ENCODE data around the gene AQP10. TPM values are rescaled to one million over a fixed set of nuclear protein-coding genes. Genes with fewer than 3 reads are reported as not detected.
"Not testable (repeated sequence)": the region's sequence is repeated elsewhere in the genome, so short reads cannot be mapped to it uniquely, and the experiment has no call there.

Gene AQP10
- total and polyA plus RNA-seq, 2 experiments from 2014 or later = 4.8 to 20.6 TPM

DNA sequence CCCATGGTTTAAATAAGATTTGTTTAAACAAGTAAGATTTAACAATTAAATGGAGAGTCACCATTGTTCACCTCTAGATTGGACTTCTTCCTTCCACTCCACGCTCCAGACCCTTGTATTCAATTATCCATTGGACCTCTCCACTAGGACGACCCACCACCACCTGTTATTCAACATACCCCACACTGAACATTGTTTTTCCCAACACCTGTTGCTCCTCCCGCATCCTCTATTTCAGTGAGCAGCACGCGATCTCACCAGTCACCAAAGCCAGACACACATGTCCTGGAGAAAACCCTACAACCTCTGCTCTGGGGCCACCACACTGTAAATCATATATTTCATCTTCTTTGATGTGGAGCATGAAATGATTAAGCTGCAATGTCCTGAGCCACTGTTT is 33.1 kb downstream of the AQP10 start:
- TF ChIP-seq CTCF (IDR thresholded peaks at IDR 0.05; ENCODE audit: low read depth, low read length) = no peak
- H3K36me3 ChIP-seq = peaks cover under 1% of the 10 kb centered on the region
- no peaks in the 10 kb centered on the region for H3K9me3 ChIP-seq (ENCODE audit: low read depth)
- no peak for DNase-seq (ENCODE audit: low read depth in 1 of 2, low spot score in 1 of 2)
- H3K27me3 ChIP-seq = no peaks in the 10 kb centered on the region
- no peak overlapping the region for H3K4me3 ChIP-seq
- peak overlapping the region; percentile 52 for H3K27ac ChIP-seq
- peaks cover 40% of the 10 kb centered on the region for H3K4me1 ChIP-seq (ENCODE audit: low read depth)

- no peak overlapping the region for H3K27ac ChIP-seq
- no peak overlapping the region for H3K4me3 ChIP-seq
- peaks cover 31% of the 10 kb centered on the region for H3K4me1 ChIP-seq (ENCODE audit: low read depth)
- H3K36me3 ChIP-seq = no peaks in the 10 kb centered on the region
- H3K9me3 ChIP-seq (ENCODE audit: low read depth) = no peaks in the 10 kb centered on the region
- H3K27me3 ChIP-seq = no peaks in the 10 kb centered on the region
- DNase-seq (ENCODE audit: low read depth in 1 of 2, low spot score in 1 of 2) = no peak
- no peak for TF ChIP-seq CTCF (IDR thresholded peaks at IDR 0.05; ENCODE audit: low read depth, low read length)
These were observed 37.6 kb downstream of the AQP10 start for GRCh38 chr1:154358519-154358918.

DNA sequence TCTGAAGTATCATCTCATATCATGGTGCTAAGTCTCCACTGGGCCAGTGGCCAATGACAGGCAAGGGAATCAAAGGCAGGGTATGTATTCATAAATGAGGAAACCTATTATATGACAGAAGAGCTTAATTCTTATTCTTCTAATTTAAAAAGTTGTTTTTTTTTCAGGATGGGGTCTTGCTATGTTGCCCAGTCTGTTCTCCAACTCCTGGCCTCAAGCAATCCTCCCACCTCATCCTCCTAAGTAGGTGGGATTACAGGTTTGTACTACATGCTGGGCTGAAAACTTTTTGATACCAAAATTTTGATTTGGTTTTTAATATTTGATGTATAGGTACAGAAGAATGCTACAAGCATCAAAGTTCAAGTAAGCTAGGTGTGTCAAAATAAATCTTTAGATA is 39.4 kb downstream of the AQP10 start:
- Histone ChIP-seq H3K36me3 (no peaks in the 10 kb centered on the region), H3K27ac (no peak overlapping the region), H3K9me3 (ENCODE audit: low read depth) (no peaks in the 10 kb centered on the region), H3K4me1 (ENCODE audit: low read depth) (peaks cover 17% of the 10 kb centered on the region), H3K27me3 (no peaks in the 10 kb centered on the region), H3K4me3 (no peak overlapping the region)
- no peak for TF ChIP-seq CTCF (IDR thresholded peaks at IDR 0.05; ENCODE audit: low read depth, low read length)
- no peak for DNase-seq (ENCODE audit: low read depth in 1 of 2, low spot score in 1 of 2)

- H3K27ac ChIP-seq = not testable (repeated sequence)
These were observed 40.0 kb downstream of the AQP10 start for GRCh38 chr1:154360881-154361280.

DNA sequence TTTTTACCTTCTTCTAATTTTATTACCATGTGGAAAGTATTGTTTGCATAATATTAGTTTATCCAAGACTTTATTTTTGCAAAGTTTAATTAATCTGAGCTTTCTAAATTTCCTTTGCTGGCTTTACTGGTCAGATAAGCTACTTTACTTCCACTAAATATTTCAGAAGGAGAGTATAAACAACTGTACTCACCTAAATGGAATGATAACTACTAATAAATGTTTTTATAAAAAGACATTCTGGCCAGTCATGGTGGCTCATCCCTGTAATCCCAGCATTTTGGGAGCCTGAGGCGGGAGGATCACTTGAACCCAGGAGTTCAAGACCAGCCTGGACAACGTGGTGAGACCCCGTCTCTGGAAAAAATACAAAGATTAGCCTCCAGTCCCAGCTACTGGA is 40.5 kb downstream of the AQP10 start:
- H3K9me3 ChIP-seq (ENCODE audit: low read depth) = no peaks in the 10 kb centered on the region
- H3K4me3 ChIP-seq = no peak overlapping the region
- TF ChIP-seq CTCF (IDR thresholded peaks at IDR 0.05; ENCODE audit: low read depth, low read length) = no peak
- no peak overlapping the region for H3K27ac ChIP-seq
- peaks cover 8% of the 10 kb centered on the region for H3K4me1 ChIP-seq (ENCODE audit: low read depth)
- H3K36me3 ChIP-seq = no peaks in the 10 kb centered on the region
- no peak for DNase-seq (ENCODE audit: low read depth in 1 of 2, low spot score in 1 of 2)
- no peaks in the 10 kb centered on the region for H3K27me3 ChIP-seq

More at GRCh38 chr1:154360881-154361280, 40.0 kb downstream of the AQP10 start:
- not testable (repeated sequence) for H3K27me3 ChIP-seq; H3K4me3 ChIP-seq; DNase-seq (ENCODE audit: low read depth in 1 of 2, low spot score in 1 of 2); H3K9me3 ChIP-seq (ENCODE audit: low read depth); H3K36me3 ChIP-seq
- peaks cover 13% of the 10 kb centered on the region for H3K4me1 ChIP-seq (ENCODE audit: low read depth)

- Histone ChIP-seq H3K4me3 (no peak overlapping the region), H3K4me1 (ENCODE audit: low read depth) (no peaks in the 10 kb centered on the region), H3K27me3 (no peaks in the 10 kb centered on the region), H3K36me3 (no peaks in the 10 kb centered on the region), H3K9me3 (ENCODE audit: low read depth) (no peaks in the 10 kb centered on the region), H3K27ac (no peak overlapping the region)
- DNase-seq (ENCODE audit: low read depth in 1 of 2, low spot score in 1 of 2) = no peak
- TF ChIP-seq CTCF (IDR thresholded peaks at IDR 0.05; ENCODE audit: low read depth, low read length) = no peak
These were observed 50.5 kb downstream of the AQP10 start for GRCh38 chr1:154371436-154371835.

- not testable (repeated sequence) for H3K9me3 ChIP-seq (ENCODE audit: low read depth)
These were observed 53.0 kb downstream of the AQP10 start for GRCh38 chr1:154373777-154374357.

More at GRCh38 chr1:154373777-154374357, 53.0 kb downstream of the AQP10 start:
- not testable (repeated sequence) for H3K4me3 ChIP-seq; DNase-seq (ENCODE audit: low read depth in 1 of 2, low spot score in 1 of 2); H3K27me3 ChIP-seq; H3K4me1 ChIP-seq (ENCODE audit: low read depth); H3K27ac ChIP-seq; H3K36me3 ChIP-seq

All from cardiac muscle cell (in vitro differentiated cells and primary cell).